OCI-LY7 (cell line): ENCODE results near the gene NTNG2. TPM values are rescaled to one million over a fixed set of nuclear protein-coding genes. Genes with fewer than 3 reads are reported as not detected.

ENCODE experiments used
- BruUV-seq: library from RNA; stranded (reverse); fragments of 400-500 nt; replicated peaks from 2 replicates; lab custom pipeline; 2021; lab: Mats Ljungman, UMichigan
- CTCF ChIA-PET: fragments of 300-600 bp; sonication (Branson Sonifier 250); formaldehyde crosslinking; loops from one replicate; lab custom pipeline; 2022; ENCODE audit warnings: antibody characterized with exemption; ENCODE audit not compliant: unreplicated experiment; lab: Charles Lee
- POLR2A ChIA-PET: fragments of 300-600 bp; sonication (Branson Sonifier 250); formaldehyde crosslinking; loops from one replicate; lab custom pipeline; 2022; ENCODE audit warnings: antibody characterized with exemption; lab: Charles Lee
- DNase-seq: peaks from one replicate; pipeline ENCODE4 v3.0.0-alpha.2; 2015; ENCODE audit warnings: low spot score
- H2AFZ ChIP-seq: fragments of 200-600 bp; sonication (generic), shearing (Covaris generic); 2 replicates; pipeline ENCODE4 v1.6.1; 2014; ENCODE audit warnings: mild to moderate bottlenecking, antibody characterized with exemption, low read length, moderate library complexity
- H3K27ac ChIP-seq: fragments of 200-600 bp; sonication (generic); 2 replicates; pipeline ENCODE4 v1.5.1; 2014; ENCODE audit warnings: mixed run types, low read depth, mild to moderate bottlenecking, moderate library complexity, low read length, inconsistent platforms; ENCODE audit not compliant: poor library complexity, severe bottlenecking
- H3K36me3 ChIP-seq: fragments of 200-600 bp; sonication (generic); 2 replicates; pipeline ENCODE4 v1.6.1; 2014; ENCODE audit warnings: mild to moderate bottlenecking, antibody characterized with exemption, low read length, moderate library complexity, mixed read lengths; ENCODE audit not compliant: insufficient read depth
- H3K4me1 ChIP-seq: fragments of 200-600 bp; sonication (generic); 2 replicates; pipeline ENCODE4 v1.5.1; 2014; ENCODE audit warnings: mild to moderate bottlenecking, low read length; ENCODE audit not compliant: insufficient read depth, poor library complexity, severe bottlenecking
- H3K4me2 ChIP-seq: fragments of 200-600 bp; sonication (generic); 2 replicates; pipeline ENCODE4 v1.6.1; 2014; ENCODE audit warnings: mild to moderate bottlenecking, low read length
- H3K4me3 ChIP-seq: fragments of 200-600 bp; sonication (generic); 2 replicates; pipeline ENCODE4 v1.5.1; 2014; ENCODE audit warnings: mild to moderate bottlenecking, low read depth, low read length; ENCODE audit not compliant: poor library complexity, severe bottlenecking
- H3K79me2 ChIP-seq: fragments of 200-600 bp; sonication (generic); 2 replicates; pipeline ENCODE4 v1.6.1; 2016; ENCODE audit warnings: low read depth, mild to moderate bottlenecking, low read length, moderate library complexity, mixed read lengths; ENCODE audit not compliant: insufficient read depth
- H3K9me2 ChIP-seq: fragments of 200-600 bp; sonication (generic); 2 replicates; pipeline ENCODE4 v1.6.1; 2016; ENCODE audit warnings: mild to moderate bottlenecking, low read length, mixed read lengths; ENCODE audit not compliant: insufficient read depth
- H3K9me3 ChIP-seq: fragments of 200-600 bp; sonication (generic); 2 replicates; pipeline ENCODE4 v1.6.1; 2014; ENCODE audit warnings: mild to moderate bottlenecking, mixed run types, low read length, mixed read lengths
- H4K20me1 ChIP-seq: fragments of 200-600 bp; sonication (generic); 2 replicates; pipeline ENCODE4 v1.6.1; 2014; ENCODE audit warnings: mild to moderate bottlenecking, antibody characterized with exemption, low read length, moderate library complexity, mixed read lengths; ENCODE audit not compliant: insufficient read depth
- CTCF ChIP-seq: fragments of 200-600 bp; sonication (generic); conservative IDR thresholded peaks from 2 replicates; pipeline ENCODE4 v1.5.1; 2014; ENCODE audit warnings: mild to moderate bottlenecking, antibody characterized with exemption, low read length, moderate library complexity, mixed read lengths
- EZH2phosphoT487 ChIP-seq: fragments of 200-600 bp; sonication (generic); IDR thresholded peaks from 2 replicates; pipeline ENCODE4 v1.6.1; 2018; ENCODE audit warnings: low read depth, borderline replicate concordance, mild to moderate bottlenecking, mixed run types, antibody characterized with exemption, low read length, moderate library complexity, mixed read lengths
- intact Hi-C: fragments of 100-400 bp; cut with micrococcal nuclease; formaldehyde crosslinking; loops from one replicate; pipeline ENCODE4 v1.10.0; 2022; ENCODE audit not compliant: unreplicated experiment
- total RNA-seq, 2 experiments: library from RNA; depleted of rRNA in 1 of 2; stranded (reverse); fragments of >200 nt in 1 of 2; shearing (Covaris generic) in 1 of 2; gene quantifications; 2 replicates each; pipeline ENCODE4 v1.2.3, GENCODE V29; 2014 to 2022

Gene NTNG2
- total RNA-seq, 2 experiments from 2014 or later, result 3.2 to 7.5 TPM

DNA sequence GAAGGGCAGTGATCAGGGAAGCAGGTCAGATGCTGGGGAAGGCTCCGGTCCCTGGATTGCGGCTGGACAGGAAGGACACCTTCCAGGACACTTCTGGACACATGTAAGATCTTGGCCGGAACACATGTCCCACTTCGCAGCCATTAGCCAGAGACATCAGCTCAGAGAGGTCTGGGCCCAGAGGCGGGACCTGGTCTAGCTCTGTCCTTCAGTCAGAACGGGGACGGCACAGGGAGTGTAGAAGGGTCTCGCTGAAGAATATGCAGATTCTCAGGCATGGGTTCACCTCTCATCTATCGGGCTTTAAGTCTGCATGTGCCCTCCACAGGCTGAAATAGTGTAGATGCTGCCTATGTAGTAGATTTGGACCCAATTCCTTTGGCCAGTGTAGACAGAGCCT, 73.3 kb downstream of the NTNG2 start:
- Histone ChIP-seq H3K27ac (no peak overlapping the region), H3K4me1 (no peaks in the 10 kb centered on the region), H3K4me3 (no peak overlapping the region), H4K20me1 (no peaks in the 10 kb centered on the region), H2AFZ (no peak overlapping the region), H3K36me3 (no peaks in the 10 kb centered on the region), H3K79me2 (no peaks in the 10 kb centered on the region), H3K9me3 (no peaks in the 10 kb centered on the region), H3K4me2 (no peak overlapping the region), H3K9me2 (no peaks in the 10 kb centered on the region)
- no peak for DNase-seq
- ChIA-PET POLR2A (interaction anchor here (0.6 kb wide), 1 partner anchor 851 kb away, joined by 5 read pairs; no protein-coding TSS in a partner anchor), CTCF (interaction anchor here (1.0 kb wide), 1 partner anchor 65 kb away, joined by 3 read pairs; no protein-coding TSS in a partner anchor)
- intact Hi-C loops, result loop anchor here (1.0 kb wide), 1 partner anchor 65 kb away; no protein-coding TSS in a partner anchor
- no TSS peak for BruUV-seq
- TF ChIP-seq EZH2phosphoT487, result no peak
- no peak for TF ChIP-seq CTCF

- intact Hi-C loops, result loop anchor here (1.0 kb wide), 2 partner anchors 66 to 474 kb away; no protein-coding TSS in a partner anchor
- H3K27ac ChIP-seq, result no peak overlapping the region
- peak; percentile 78 for DNase-seq
- H3K9me2 ChIP-seq, result no peaks in the 10 kb centered on the region
- no peaks in the 10 kb centered on the region for H3K4me1 ChIP-seq
- H4K20me1 ChIP-seq, result no peaks in the 10 kb centered on the region
- ChIA-PET POLR2A (interaction anchor here (0.5 kb wide), 2 partner anchors 131 to 417 kb away, joined by 4 read pairs; no protein-coding TSS in a partner anchor), CTCF (interaction anchor here (0.5 to 1.1 kb wide), 6 partner anchors 8 to 682 kb away, joined by 3 to 5 read pairs (median 3); no protein-coding TSS in a partner anchor)
- H3K9me3 ChIP-seq, result no peaks in the 10 kb centered on the region
- no peaks in the 10 kb centered on the region for H3K36me3 ChIP-seq
- H3K4me2 ChIP-seq, result no peak overlapping the region
- no peak overlapping the region for H3K4me3 ChIP-seq
- no peaks in the 10 kb centered on the region for H3K79me2 ChIP-seq
- H2AFZ ChIP-seq, result no peak overlapping the region
- TF ChIP-seq CTCF (peak; percentile 95), EZH2phosphoT487 (no peak)
- BruUV-seq, result no TSS peak
Observed at GRCh38 chr9:132235894-132236661, 74.2 kb downstream of the NTNG2 start.
